ENCODE results near the gene BCAS3.

The BCAS3 gene

GRCh38 chr17:61160789-61161445 is 483.3 kb downstream of the BCAS3 start:
- no peaks in the 10 kb centered on the region for H4K20me1 ChIP-seq (ENCODE audit: insufficient read depth, low read length)
- H3K36me3 ChIP-seq (ENCODE audit: insufficient read depth, low read length), result no peaks in the 10 kb centered on the region
- H3K9ac ChIP-seq (ENCODE audit: low read length), result no peak overlapping the region
- TF ChIP-seq, protein P1, sequence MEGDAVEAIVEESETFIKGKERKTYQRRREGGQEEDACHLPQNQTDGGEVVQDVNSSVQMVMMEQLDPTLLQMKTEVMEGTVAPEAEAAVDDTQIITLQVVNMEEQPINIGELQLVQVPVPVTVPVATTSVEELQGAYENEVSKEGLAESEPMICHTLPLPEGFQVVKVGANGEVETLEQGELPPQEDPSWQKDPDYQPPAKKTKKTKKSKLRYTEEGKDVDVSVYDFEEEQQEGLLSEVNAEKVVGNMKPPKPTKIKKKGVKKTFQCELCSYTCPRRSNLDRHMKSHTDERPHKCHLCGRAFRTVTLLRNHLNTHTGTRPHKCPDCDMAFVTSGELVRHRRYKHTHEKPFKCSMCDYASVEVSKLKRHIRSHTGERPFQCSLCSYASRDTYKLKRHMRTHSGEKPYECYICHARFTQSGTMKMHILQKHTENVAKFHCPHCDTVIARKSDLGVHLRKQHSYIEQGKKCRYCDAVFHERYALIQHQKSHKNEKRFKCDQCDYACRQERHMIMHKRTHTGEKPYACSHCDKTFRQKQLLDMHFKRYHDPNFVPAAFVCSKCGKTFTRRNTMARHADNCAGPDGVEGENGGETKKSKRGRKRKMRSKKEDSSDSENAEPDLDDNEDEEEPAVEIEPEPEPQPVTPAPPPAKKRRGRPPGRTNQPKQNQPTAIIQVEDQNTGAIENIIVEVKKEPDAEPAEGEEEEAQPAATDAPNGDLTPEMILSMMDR (IDR thresholded peaks at IDR 0.05; ENCODE audit: low read length), result no peak
- TF ChIP-seq EZH2 (IDR thresholded peaks at IDR 0.05; ENCODE audit: borderline replicate concordance, low read length), result no peak
- H3K79me2 ChIP-seq (ENCODE audit: insufficient read depth, low read length), result no peaks in the 10 kb centered on the region
- no peak overlapping the region for H3K27ac ChIP-seq (ENCODE audit: low read depth, low read length, poor library complexity, severe bottlenecking)
- H3K4me1 ChIP-seq (ENCODE audit: insufficient read depth, low read length, severe bottlenecking), result no peaks in the 10 kb centered on the region
- no peaks in the 10 kb centered on the region for H3F3A ChIP-seq (ENCODE audit: insufficient read depth, low read length)
- H3K27me3 ChIP-seq (ENCODE audit: insufficient read depth, low read length), result no peaks in the 10 kb centered on the region
- H3K9me3 ChIP-seq (ENCODE audit: low read length), result no peaks in the 10 kb centered on the region
- H3K4me3 ChIP-seq (ENCODE audit: low read depth, low read length, poor library complexity, severe bottlenecking), result no peak overlapping the region
- no peak overlapping the region for H2AFZ ChIP-seq (ENCODE audit: low read length)
- no peak overlapping the region for H3K4me2 ChIP-seq (ENCODE audit: low read length)
- H3K9me2 ChIP-seq (ENCODE audit: low read depth, low read length), result no peaks in the 10 kb centered on the region

DNA sequence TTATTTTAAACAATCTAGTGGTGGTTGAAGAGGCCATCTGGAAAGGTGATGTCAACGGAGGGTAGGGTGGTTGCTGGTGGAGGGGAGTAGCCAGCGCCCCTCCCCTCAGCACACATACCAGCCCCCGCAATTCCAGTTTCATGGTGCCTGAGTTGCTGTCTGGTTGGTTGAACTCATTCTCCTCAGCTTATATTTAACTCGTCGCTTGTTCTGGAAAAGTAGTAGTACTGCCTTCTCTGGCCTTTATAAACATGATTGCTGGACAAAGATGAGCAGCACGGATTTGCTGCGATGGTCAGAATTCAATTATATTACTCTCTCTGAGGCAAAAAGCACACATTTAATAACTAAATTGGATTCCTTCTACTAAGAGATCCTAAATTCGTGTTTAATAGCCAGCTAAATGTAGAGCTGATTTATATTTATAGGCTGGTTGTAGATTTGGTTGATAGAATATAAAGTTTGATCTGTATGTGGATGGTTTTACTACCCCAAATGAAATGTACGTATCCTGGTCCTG is 484.0 kb downstream of the BCAS3 start:
- Histone ChIP-seq H3K79me2 (ENCODE audit: insufficient read depth, low read length) (no peaks in the 10 kb centered on the region), H3K4me3 (ENCODE audit: low read depth, low read length, poor library complexity, severe bottlenecking) (no peak overlapping the region), H3K4me2 (ENCODE audit: low read length) (no peak overlapping the region), H3F3A (ENCODE audit: insufficient read depth, low read length) (no peaks in the 10 kb centered on the region), H2AFZ (ENCODE audit: low read length) (no peak overlapping the region), H3K4me1 (ENCODE audit: insufficient read depth, low read length, severe bottlenecking) (no peaks in the 10 kb centered on the region), H3K9me2 (ENCODE audit: low read depth, low read length) (no peaks in the 10 kb centered on the region), H3K9me3 (ENCODE audit: low read length) (no peaks in the 10 kb centered on the region), H3K27me3 (ENCODE audit: insufficient read depth, low read length) (no peaks in the 10 kb centered on the region), H3K36me3 (ENCODE audit: insufficient read depth, low read length) (no peaks in the 10 kb centered on the region), H3K9ac (ENCODE audit: low read length) (no peak overlapping the region), H3K27ac (ENCODE audit: low read depth, low read length, poor library complexity, severe bottlenecking) (no peak overlapping the region), H4K20me1 (ENCODE audit: insufficient read depth, low read length) (no peaks in the 10 kb centered on the region)
- no peak for TF ChIP-seq EZH2 (IDR thresholded peaks at IDR 0.05; ENCODE audit: borderline replicate concordance, low read length)
- TF ChIP-seq, protein P1 (IDR thresholded peaks at IDR 0.05; ENCODE audit: low read length), result no peak

DNA sequence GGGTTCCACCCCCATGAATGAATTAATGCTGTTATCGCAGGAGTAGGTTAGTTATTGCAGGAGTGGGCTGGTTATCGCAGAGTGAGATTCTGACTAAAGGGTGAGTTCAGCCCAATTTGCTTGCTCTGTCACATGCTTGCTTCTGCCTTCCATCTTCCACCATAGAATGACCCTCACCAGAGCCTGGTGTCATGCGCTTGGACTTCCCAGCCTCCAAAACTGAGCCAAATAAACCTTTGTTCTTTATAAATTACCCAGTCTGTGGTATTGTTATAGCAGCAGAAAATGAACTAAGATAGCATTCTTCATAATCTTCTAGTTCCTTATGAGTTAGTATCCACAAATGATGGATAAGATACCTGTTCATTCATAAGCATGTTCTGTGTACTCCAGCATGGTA is 486.9 kb downstream of the BCAS3 start:
- Histone ChIP-seq H4K20me1 (ENCODE audit: insufficient read depth, low read length) (no peaks in the 10 kb centered on the region), H3K4me2 (ENCODE audit: low read length) (no peak overlapping the region), H3F3A (ENCODE audit: insufficient read depth, low read length) (no peaks in the 10 kb centered on the region), H3K27me3 (ENCODE audit: insufficient read depth, low read length) (no peaks in the 10 kb centered on the region), H3K9me3 (ENCODE audit: low read length) (no peaks in the 10 kb centered on the region), H3K4me1 (ENCODE audit: insufficient read depth, low read length, severe bottlenecking) (no peaks in the 10 kb centered on the region), H3K36me3 (ENCODE audit: insufficient read depth, low read length) (no peaks in the 10 kb centered on the region), H3K9me2 (ENCODE audit: low read depth, low read length) (no peaks in the 10 kb centered on the region), H2AFZ (ENCODE audit: low read length) (no peak overlapping the region), H3K4me3 (ENCODE audit: low read depth, low read length, poor library complexity, severe bottlenecking) (no peak overlapping the region), H3K9ac (ENCODE audit: low read length) (no peak overlapping the region), H3K79me2 (ENCODE audit: insufficient read depth, low read length) (no peaks in the 10 kb centered on the region), H3K27ac (ENCODE audit: low read depth, low read length, poor library complexity, severe bottlenecking) (no peak overlapping the region)
- TF ChIP-seq, protein P1 (IDR thresholded peaks at IDR 0.05; ENCODE audit: low read length), result no peak
- no peak for TF ChIP-seq EZH2 (IDR thresholded peaks at IDR 0.05; ENCODE audit: borderline replicate concordance, low read length)

Measured in OCI-LY1 (cell line).